ENCODE results near the gene OTULIN. TPM values are rescaled to one million over a fixed set of nuclear protein-coding genes. Genes with fewer than 3 reads are reported as not detected.

Gene OTULIN
- total and polyA plus RNA-seq, 9 donors = 10.0 to 20.2 (median 12.6) TPM

- Histone ChIP-seq H3K27me3 (ENCODE audit: control insufficient read depth, insufficient read depth, low read length) (no peaks in the 10 kb centered on the region), H3K27ac (ENCODE audit: low read length) (no peak overlapping the region), H3K9me3 (replicated peaks; ENCODE audit: control insufficient read depth, low read depth, low read length) (no peaks in the 10 kb centered on the region), H3K36me3 (ENCODE audit: control insufficient read depth, insufficient read depth, low read length) (no peaks in the 10 kb centered on the region), H3K4me1 (ENCODE audit: control insufficient read depth, insufficient read depth, low read length) (peaks cover 10% of the 10 kb centered on the region), H3K4me3 (ENCODE audit: low read length) (no peak overlapping the region)
- DNase-seq = no peak
- WGBS (ENCODE audit: insufficient coverage) = 96% methylated on average over 6 of the region's 8 CpGs
These were observed 2.8 kb downstream of the OTULIN start for GRCh38 chr5:14667290-14667689.

- Histone ChIP-seq H3K27ac (ENCODE audit: low read length) (no peak overlapping the region), H3K36me3 (ENCODE audit: control insufficient read depth, insufficient read depth, low read length) (no peaks in the 10 kb centered on the region), H3K4me1 (ENCODE audit: control insufficient read depth, insufficient read depth, low read length) (peaks cover 10% of the 10 kb centered on the region), H3K27me3 (ENCODE audit: control insufficient read depth, insufficient read depth, low read length) (no peaks in the 10 kb centered on the region), H3K4me3 (ENCODE audit: low read length) (no peak overlapping the region), H3K9me3 (replicated peaks; ENCODE audit: control insufficient read depth, low read depth, low read length) (no peaks in the 10 kb centered on the region)
- DNase-seq = no peak
- no CpG with 5 or more reads among the region's 1 CpG for WGBS (ENCODE audit: insufficient coverage)
These were observed 3.3 kb downstream of the OTULIN start for GRCh38 chr5:14667770-14668169.

- Histone ChIP-seq H3K36me3 (ENCODE audit: control insufficient read depth, insufficient read depth, low read length) (no peaks in the 10 kb centered on the region), H3K4me3 (ENCODE audit: low read length) (no peak overlapping the region), H3K4me1 (ENCODE audit: control insufficient read depth, insufficient read depth, low read length) (peaks cover 10% of the 10 kb centered on the region), H3K9me3 (replicated peaks; ENCODE audit: control insufficient read depth, low read depth, low read length) (no peaks in the 10 kb centered on the region), H3K27ac (ENCODE audit: low read length) (no peak overlapping the region), H3K27me3 (ENCODE audit: control insufficient read depth, insufficient read depth, low read length) (no peaks in the 10 kb centered on the region)
- WGBS (ENCODE audit: insufficient coverage) = 95% methylated on average over 4 of the region's 5 CpGs
- no peak for DNase-seq
These were observed 3.7 kb downstream of the OTULIN start for GRCh38 chr5:14668181-14668591.

GRCh38 chr5:14669415-14669814, 4.9 kb downstream of the OTULIN start:
- Histone ChIP-seq H3K36me3 (ENCODE audit: control insufficient read depth, insufficient read depth, low read length) (peaks cover 2% of the 10 kb centered on the region), H3K27me3 (ENCODE audit: control insufficient read depth, insufficient read depth, low read length) (no peaks in the 10 kb centered on the region), H3K4me3 (ENCODE audit: low read length) (no peak overlapping the region), H3K9me3 (replicated peaks; ENCODE audit: control insufficient read depth, low read depth, low read length) (no peaks in the 10 kb centered on the region), H3K4me1 (ENCODE audit: control insufficient read depth, insufficient read depth, low read length) (peaks cover 7% of the 10 kb centered on the region), H3K27ac (ENCODE audit: low read length) (no peak overlapping the region)
- DNase-seq = no peak
- WGBS (ENCODE audit: insufficient coverage) = 60% methylated on average over 1 of the region's 5 CpGs

GRCh38 chr5:14669975-14670374, 5.5 kb downstream of the OTULIN start:
- H3K36me3 ChIP-seq (ENCODE audit: control insufficient read depth, insufficient read depth, low read length) = peaks cover 2% of the 10 kb centered on the region
- peaks cover 7% of the 10 kb centered on the region for H3K4me1 ChIP-seq (ENCODE audit: control insufficient read depth, insufficient read depth, low read length)
- no peaks in the 10 kb centered on the region for H3K27me3 ChIP-seq (ENCODE audit: control insufficient read depth, insufficient read depth, low read length)
- WGBS (ENCODE audit: insufficient coverage) = no CpG with 5 or more reads among the region's 1 CpG
- no peak overlapping the region for H3K27ac ChIP-seq (ENCODE audit: low read length)
- H3K9me3 ChIP-seq (replicated peaks; ENCODE audit: control insufficient read depth, low read depth, low read length) = no peaks in the 10 kb centered on the region
- no peak for DNase-seq
- H3K4me3 ChIP-seq (ENCODE audit: low read length) = no peak overlapping the region

GRCh38 chr5:14671414-14671813, 6.9 kb downstream of the OTULIN start:
- Histone ChIP-seq H3K4me3 (ENCODE audit: low read length) (no peak overlapping the region), H3K27me3 (ENCODE audit: control insufficient read depth, insufficient read depth, low read length) (no peaks in the 10 kb centered on the region), H3K4me1 (ENCODE audit: control insufficient read depth, insufficient read depth, low read length) (peaks cover 5% of the 10 kb centered on the region), H3K27ac (ENCODE audit: low read length) (no peak overlapping the region), H3K9me3 (replicated peaks; ENCODE audit: control insufficient read depth, low read depth, low read length) (no peaks in the 10 kb centered on the region), H3K36me3 (ENCODE audit: control insufficient read depth, insufficient read depth, low read length) (peaks cover 5% of the 10 kb centered on the region)
- no peak for DNase-seq
- no CpG with 5 or more reads among the region's 2 CpGs for WGBS (ENCODE audit: insufficient coverage)

GRCh38 chr5:14672082-14672481, 7.6 kb downstream of the OTULIN start:
- no peak overlapping the region for H3K4me3 ChIP-seq (ENCODE audit: low read length)
- DNase-seq = no peak
- no peak overlapping the region for H3K27ac ChIP-seq (ENCODE audit: low read length)
- H3K9me3 ChIP-seq (replicated peaks; ENCODE audit: control insufficient read depth, low read depth, low read length) = no peaks in the 10 kb centered on the region
- H3K36me3 ChIP-seq (ENCODE audit: control insufficient read depth, insufficient read depth, low read length) = peaks cover 7% of the 10 kb centered on the region
- 92% methylated on average over 4 of the region's 4 CpGs for WGBS (ENCODE audit: insufficient coverage)
- H3K4me1 ChIP-seq (ENCODE audit: control insufficient read depth, insufficient read depth, low read length) = peaks cover 5% of the 10 kb centered on the region
- H3K27me3 ChIP-seq (ENCODE audit: control insufficient read depth, insufficient read depth, low read length) = no peaks in the 10 kb centered on the region

GRCh38 chr5:14672484-14673394, 8.2 kb downstream of the OTULIN start:
- Histone ChIP-seq H3K27ac (ENCODE audit: low read length) (no peak overlapping the region), H3K4me3 (ENCODE audit: low read length) (no peak overlapping the region), H3K36me3 (ENCODE audit: control insufficient read depth, insufficient read depth, low read length) (peaks cover 7% of the 10 kb centered on the region), H3K27me3 (ENCODE audit: control insufficient read depth, insufficient read depth, low read length) (no peaks in the 10 kb centered on the region), H3K9me3 (replicated peaks; ENCODE audit: control insufficient read depth, low read depth, low read length) (no peaks in the 10 kb centered on the region), H3K4me1 (ENCODE audit: control insufficient read depth, insufficient read depth, low read length) (peaks cover 5% of the 10 kb centered on the region)
- no peak for DNase-seq
- WGBS (ENCODE audit: insufficient coverage) = 68% methylated on average over 3 of the region's 9 CpGs

GRCh38 chr5:14673443-14673842, 8.9 kb downstream of the OTULIN start:
- no CpG with 5 or more reads among the region's 3 CpGs for WGBS (ENCODE audit: insufficient coverage)
- DNase-seq = no peak
- Histone ChIP-seq H3K9me3 (replicated peaks; ENCODE audit: control insufficient read depth, low read depth, low read length) (no peaks in the 10 kb centered on the region), H3K4me3 (ENCODE audit: low read length) (no peak overlapping the region), H3K27ac (ENCODE audit: low read length) (no peak overlapping the region), H3K36me3 (ENCODE audit: control insufficient read depth, insufficient read depth, low read length) (peaks cover 13% of the 10 kb centered on the region), H3K4me1 (ENCODE audit: control insufficient read depth, insufficient read depth, low read length) (peaks cover 5% of the 10 kb centered on the region), H3K27me3 (ENCODE audit: control insufficient read depth, insufficient read depth, low read length) (no peaks in the 10 kb centered on the region)

- H3K4me3 ChIP-seq (ENCODE audit: low read length) = no peak overlapping the region
- no peaks in the 10 kb centered on the region for H3K9me3 ChIP-seq (replicated peaks; ENCODE audit: control insufficient read depth, low read depth, low read length)
- no peak overlapping the region for H3K27ac ChIP-seq (ENCODE audit: low read length)
- WGBS (ENCODE audit: insufficient coverage) = 100% methylated on average over 1 of the region's 8 CpGs
- peaks cover 5% of the 10 kb centered on the region for H3K4me1 ChIP-seq (ENCODE audit: control insufficient read depth, insufficient read depth, low read length)
- DNase-seq = peak; percentile 50
- no peaks in the 10 kb centered on the region for H3K27me3 ChIP-seq (ENCODE audit: control insufficient read depth, insufficient read depth, low read length)
- H3K36me3 ChIP-seq (ENCODE audit: control insufficient read depth, insufficient read depth, low read length) = peaks cover 18% of the 10 kb centered on the region
These were observed 10.7 kb downstream of the OTULIN start for GRCh38 chr5:14674983-14675854.

Measured in muscle of leg (tissue), 11 donors.